DOHH2 (cell line): Measurements from ENCODE around the gene SLIT1.

ENCODE experiments used
- H3F3A ChIP-seq: fragments of 200-600 bp; sonication (generic), shearing (Covaris generic); 2 replicates; pipeline ENCODE4 v1.6.0; 2016; ENCODE audit warnings: antibody characterized with exemption, mild to moderate bottlenecking; ENCODE audit not compliant: control insufficient read depth, insufficient read depth
- H3K27ac ChIP-seq: fragments of 200-600 bp; sonication (generic); 2 replicates; pipeline ENCODE4 v1.5.1; 2014; ENCODE audit warnings: low read depth, mild to moderate bottlenecking, low read length, moderate library complexity
- H3K27me3 ChIP-seq: fragments of 200-600 bp; sonication (generic); 2 replicates; pipeline ENCODE4 v1.6.1; 2014; ENCODE audit warnings: mild to moderate bottlenecking, low read length, mixed read lengths; ENCODE audit not compliant: control insufficient read depth
- H3K36me3 ChIP-seq: fragments of 200-600 bp; sonication (generic); 2 replicates; pipeline ENCODE4 v1.6.1; 2014; ENCODE audit warnings: mild to moderate bottlenecking, low read length, moderate library complexity, mixed read lengths; ENCODE audit not compliant: control insufficient read depth
- H3K4me1 ChIP-seq: fragments of 200-600 bp; sonication (generic); 2 replicates; pipeline ENCODE4 v1.6.1; 2014; ENCODE audit warnings: mild to moderate bottlenecking, low read length, mixed read lengths; ENCODE audit not compliant: control insufficient read depth
- H3K4me2 ChIP-seq: fragments of 200-600 bp; sonication (generic); 2 replicates; pipeline ENCODE4 v1.6.0; 2014; ENCODE audit warnings: mild to moderate bottlenecking, low read length, moderate library complexity
- H3K4me3 ChIP-seq: fragments of 200-600 bp; sonication (generic); 2 replicates; pipeline ENCODE4 v1.5.1; 2014; ENCODE audit warnings: mild to moderate bottlenecking, low read length, mixed read lengths
- H3K79me2 ChIP-seq: fragments of 200-600 bp; sonication (generic); 2 replicates; pipeline ENCODE4 v1.6.1; 2014; ENCODE audit warnings: mild to moderate bottlenecking, low read length, mixed read lengths; ENCODE audit not compliant: control insufficient read depth
- H3K9me2 ChIP-seq: fragments of 200-600 bp; sonication (generic); replicated peaks from 2 replicates; pipeline ENCODE4 v1.6.1; 2014; ENCODE audit warnings: mild to moderate bottlenecking, low read length, mixed read lengths; ENCODE audit not compliant: control insufficient read depth
- H3K9me3 ChIP-seq: fragments of 200-600 bp; sonication (generic); 2 replicates; pipeline ENCODE4 v1.6.1; 2014; ENCODE audit warnings: antibody characterized with exemption, low read length, mixed read lengths; ENCODE audit not compliant: control insufficient read depth, insufficient read depth
- H4K20me1 ChIP-seq: fragments of 200-600 bp; sonication (generic); 2 replicates; pipeline ENCODE4 v1.6.0; 2014; ENCODE audit warnings: low read depth, mild to moderate bottlenecking, antibody characterized with exemption, low read length, moderate library complexity; ENCODE audit not compliant: control insufficient read depth, insufficient read depth
- EZH2phosphoT487 ChIP-seq: fragments of 200-600 bp; sonication (generic); IDR thresholded peaks from 2 replicates; pipeline ENCODE4 v1.6.1; 2017; ENCODE audit warnings: borderline replicate concordance, mild to moderate bottlenecking, antibody characterized with exemption, low read length, moderate library complexity, mixed read lengths
- TF ChIP-seq, protein P1 (sequence below): fragments of 200-600 bp; sonication (generic); IDR thresholded peaks from one replicate; pipeline ENCODE4 v1.5.1; 2014; ENCODE audit warnings: antibody characterized with exemption, mild to moderate bottlenecking, low read depth, low read length; ENCODE audit not compliant: poor library complexity, severe bottlenecking

The SLIT1 gene

DNA sequence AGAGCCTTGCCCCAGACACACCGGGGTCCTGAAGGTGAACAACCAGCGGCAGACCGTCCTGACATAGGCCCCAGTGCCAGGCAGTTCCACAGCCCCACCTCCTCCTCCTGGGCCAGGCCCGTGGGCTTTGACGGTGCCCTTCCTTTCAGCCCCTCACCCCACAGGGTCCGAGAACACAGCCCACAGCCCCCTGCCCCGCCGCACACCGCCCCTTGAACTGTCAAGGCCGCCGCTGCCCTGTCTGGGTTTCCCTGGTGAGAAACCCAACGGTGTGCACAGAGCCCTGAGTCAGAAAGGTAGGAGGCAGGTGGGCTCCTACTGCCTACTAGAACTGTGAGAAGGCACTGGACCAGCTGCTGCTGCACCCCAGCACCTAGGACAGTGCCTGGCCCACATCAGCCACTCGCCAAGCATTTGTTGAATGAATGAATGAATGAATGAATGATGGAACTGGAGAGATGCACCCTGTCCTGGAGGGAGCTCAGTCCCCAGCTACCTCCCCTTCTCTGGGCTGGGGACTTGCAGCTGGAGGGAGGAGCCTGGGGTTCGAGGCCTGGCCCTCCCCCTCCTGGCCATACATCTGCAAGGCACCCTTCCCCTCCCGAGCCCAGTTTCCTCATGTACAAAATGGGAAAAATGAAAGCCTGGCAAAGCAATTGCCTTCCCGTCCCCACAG lies 117.9 kb downstream of the SLIT1 start:
- Histone ChIP-seq H3K27me3 (peaks cover 9% of the 10 kb centered on the region), H3K9me2 (no peaks in the 10 kb centered on the region), H3F3A (no peaks in the 10 kb centered on the region), H3K4me2 (no peak overlapping the region), H3K4me3 (no peak overlapping the region), H3K79me2 (no peaks in the 10 kb centered on the region), H3K4me1 (no peaks in the 10 kb centered on the region), H3K36me3 (no peaks in the 10 kb centered on the region), H3K27ac (no peak overlapping the region), H3K9me3 (no peaks in the 10 kb centered on the region), H4K20me1 (no peaks in the 10 kb centered on the region)
- TF ChIP-seq, protein P1, sequence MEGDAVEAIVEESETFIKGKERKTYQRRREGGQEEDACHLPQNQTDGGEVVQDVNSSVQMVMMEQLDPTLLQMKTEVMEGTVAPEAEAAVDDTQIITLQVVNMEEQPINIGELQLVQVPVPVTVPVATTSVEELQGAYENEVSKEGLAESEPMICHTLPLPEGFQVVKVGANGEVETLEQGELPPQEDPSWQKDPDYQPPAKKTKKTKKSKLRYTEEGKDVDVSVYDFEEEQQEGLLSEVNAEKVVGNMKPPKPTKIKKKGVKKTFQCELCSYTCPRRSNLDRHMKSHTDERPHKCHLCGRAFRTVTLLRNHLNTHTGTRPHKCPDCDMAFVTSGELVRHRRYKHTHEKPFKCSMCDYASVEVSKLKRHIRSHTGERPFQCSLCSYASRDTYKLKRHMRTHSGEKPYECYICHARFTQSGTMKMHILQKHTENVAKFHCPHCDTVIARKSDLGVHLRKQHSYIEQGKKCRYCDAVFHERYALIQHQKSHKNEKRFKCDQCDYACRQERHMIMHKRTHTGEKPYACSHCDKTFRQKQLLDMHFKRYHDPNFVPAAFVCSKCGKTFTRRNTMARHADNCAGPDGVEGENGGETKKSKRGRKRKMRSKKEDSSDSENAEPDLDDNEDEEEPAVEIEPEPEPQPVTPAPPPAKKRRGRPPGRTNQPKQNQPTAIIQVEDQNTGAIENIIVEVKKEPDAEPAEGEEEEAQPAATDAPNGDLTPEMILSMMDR: no peak
- TF ChIP-seq EZH2phosphoT487: no peak

DNA sequence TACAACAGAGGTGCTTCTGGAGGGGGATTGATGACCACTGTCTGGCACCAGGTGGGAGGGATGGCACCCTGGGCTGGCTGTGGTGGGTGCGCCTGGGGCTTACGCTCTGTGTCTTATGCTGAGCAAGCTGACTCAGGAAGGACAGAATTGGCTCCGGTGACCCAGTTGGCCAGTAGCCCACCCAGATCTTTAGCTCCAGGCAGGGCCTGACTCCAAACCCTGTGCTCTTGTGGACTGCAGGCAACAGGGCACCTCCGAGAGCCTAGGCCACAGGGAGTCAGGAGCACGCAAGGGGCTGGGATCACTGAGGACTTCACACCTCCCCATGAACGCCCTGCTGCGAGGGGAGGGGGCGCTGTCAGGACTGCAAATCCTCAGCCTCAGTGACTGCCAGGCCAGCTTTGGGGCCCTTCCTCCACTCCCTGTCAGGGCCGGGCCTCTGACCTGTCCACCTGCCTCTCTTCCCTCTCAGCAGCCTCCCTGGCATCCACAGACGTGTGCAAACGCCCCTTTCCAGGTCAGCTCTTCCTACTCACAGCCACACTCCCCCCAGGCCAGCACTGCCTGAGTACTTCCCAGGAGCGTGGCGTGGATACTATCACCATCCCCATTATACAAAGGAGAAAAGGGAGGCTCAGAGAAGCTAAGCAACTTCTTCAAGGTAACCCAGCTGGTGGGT lies 118.7 kb downstream of the SLIT1 start:
- Histone ChIP-seq H3K79me2 (no peaks in the 10 kb centered on the region), H3K4me1 (no peaks in the 10 kb centered on the region), H3K27ac (no peak overlapping the region), H3K27me3 (peaks cover 4% of the 10 kb centered on the region; the same call in 1 of the 2 replicates), H3K9me3 (no peaks in the 10 kb centered on the region), H3K4me3 (no peak overlapping the region), H3K9me2 (no peaks in the 10 kb centered on the region), H3K4me2 (no peak overlapping the region), H3F3A (no peaks in the 10 kb centered on the region), H3K36me3 (no peaks in the 10 kb centered on the region), H4K20me1 (no peaks in the 10 kb centered on the region)
- no peak for TF ChIP-seq EZH2phosphoT487
- TF ChIP-seq, protein P1: no peak

DNA sequence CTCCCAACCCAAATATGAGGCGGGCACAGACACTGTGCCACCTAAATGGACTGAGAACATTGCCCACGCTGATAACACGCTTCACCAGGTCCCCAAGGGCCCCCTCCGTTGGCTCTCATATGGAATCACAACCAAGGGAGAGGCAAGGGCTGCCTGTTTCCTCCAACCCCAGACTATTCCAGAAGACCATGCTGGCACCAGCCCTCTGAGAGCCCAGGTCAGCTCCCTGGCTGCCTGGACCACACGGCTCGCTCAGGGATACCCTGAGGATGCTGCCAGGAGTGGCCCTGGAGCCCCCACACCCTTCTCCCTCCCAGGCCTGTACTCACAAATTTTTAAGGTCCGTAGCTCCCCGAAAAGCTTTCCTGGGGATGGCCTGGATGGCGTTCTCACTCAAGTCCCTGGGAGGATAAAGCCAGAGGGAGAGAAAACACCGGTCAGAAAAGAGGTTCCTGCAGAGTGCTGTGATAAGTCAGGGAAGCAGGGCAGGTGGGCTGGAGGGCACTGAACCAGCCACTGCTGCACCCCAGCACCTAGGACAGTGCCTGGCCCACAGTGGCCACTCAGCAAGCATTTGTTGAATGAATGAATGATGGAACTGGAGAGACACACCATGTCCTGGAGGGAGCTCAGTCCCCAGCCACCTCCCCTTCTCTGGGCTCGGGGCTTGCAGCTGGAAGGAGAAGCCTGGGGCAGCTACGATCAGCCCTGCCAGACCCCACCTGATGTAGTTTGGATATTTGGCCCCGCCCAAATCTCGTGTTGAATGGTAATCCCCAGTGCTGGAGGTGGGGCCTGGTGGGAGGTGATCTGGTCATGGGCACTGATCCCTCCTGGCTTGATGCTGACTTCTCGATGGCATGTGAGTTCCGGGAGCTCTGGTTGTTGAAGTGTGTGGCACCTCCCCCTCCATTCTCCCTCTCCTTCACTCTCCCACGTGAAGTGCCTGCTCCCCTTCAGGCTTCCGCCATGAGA lies 119.8 kb downstream of the SLIT1 start:
- H3K4me3 ChIP-seq: no peak overlapping the region
- no peaks in the 10 kb centered on the region for H3K4me1 ChIP-seq
- H3K79me2 ChIP-seq: no peaks in the 10 kb centered on the region
- no peaks in the 10 kb centered on the region for H3F3A ChIP-seq
- no peaks in the 10 kb centered on the region for H3K36me3 ChIP-seq
- TF ChIP-seq EZH2phosphoT487: no peak
- TF ChIP-seq, protein P1: no peak
- H3K27ac ChIP-seq: no peak overlapping the region
- no peaks in the 10 kb centered on the region for H4K20me1 ChIP-seq
- H3K9me3 ChIP-seq: no peaks in the 10 kb centered on the region
- H3K27me3 ChIP-seq: 0 out of 2 replicates have a peak, but pooled peaks cover 4% of the 10 kb centered on the region
- H3K4me2 ChIP-seq: no peak overlapping the region
- H3K9me2 ChIP-seq: no peaks in the 10 kb centered on the region
